Dendritic cell treated with granulocyte-macrophage colony-stimulating factor and Interleukin-4, amounts not matched to agents 40 ng/mL and 50 ng/mL, for 4 days (primary cell): Measurements from ENCODE around the gene OBSCN.
"Not testable (repeated sequence)": the region's sequence is repeated elsewhere in the genome, so short reads cannot be mapped to it uniquely, and the experiment has no call there.

Experiments
- H3K27ac Mint-ChIP-seq: one replicate; pipeline ENCODE4 v1.8.0; 2022; ENCODE audit warnings: mild to moderate bottlenecking, mixed read lengths
- H3K27me3 Mint-ChIP-seq: one replicate; pipeline ENCODE4 v1.8.0; 2022; ENCODE audit warnings: mild to moderate bottlenecking, mixed read lengths
- H3K36me3 Mint-ChIP-seq: one replicate; pipeline ENCODE4 v1.8.0; 2022; ENCODE audit warnings: low read depth, mixed read lengths
- H3K4me1 Mint-ChIP-seq: one replicate; pipeline ENCODE4 v1.8.0; 2022; ENCODE audit warnings: low read depth, mixed read lengths
- H3K4me3 Mint-ChIP-seq: one replicate; pipeline ENCODE4 v1.8.0; 2022; ENCODE audit warnings: mild to moderate bottlenecking, moderate library complexity, mixed read lengths
- H3K9me3 Mint-ChIP-seq: one replicate; pipeline ENCODE4 v1.8.0; 2022; ENCODE audit warnings: mixed read lengths
- intact Hi-C: fragments of 100-400 bp; cut with micrococcal nuclease; formaldehyde crosslinking; loops from one replicate; pipeline ENCODE4 v1.15.0; 2022

OBSCN gene

GRCh38 chr1:228252476-228252875 lies 44.6 kb downstream of the OBSCN start:
- H3K36me3 Mint-ChIP-seq, H3K27me3 Mint-ChIP-seq: not testable (repeated sequence)

GRCh38 chr1:228256626-228257375 lies 49.0 kb downstream of the OBSCN start:
- no peaks in the 10 kb centered on the region for H3K27me3 Mint-ChIP-seq
- no peaks in the 10 kb centered on the region for H3K36me3 Mint-ChIP-seq
- no peak overlapping the region for H3K27ac Mint-ChIP-seq
- intact Hi-C loops, result no loop called here
- no peaks in the 10 kb centered on the region for H3K4me1 Mint-ChIP-seq
- no peak overlapping the region for H3K4me3 Mint-ChIP-seq
- no peaks in the 10 kb centered on the region for H3K9me3 Mint-ChIP-seq

More at GRCh38 chr1:228252476-228252875, 44.6 kb downstream of the OBSCN start:
- H3K4me3 Mint-ChIP-seq, H3K27ac Mint-ChIP-seq, intact Hi-C loops, H3K4me1 Mint-ChIP-seq, H3K9me3 Mint-ChIP-seq: not testable (repeated sequence)

DNA sequence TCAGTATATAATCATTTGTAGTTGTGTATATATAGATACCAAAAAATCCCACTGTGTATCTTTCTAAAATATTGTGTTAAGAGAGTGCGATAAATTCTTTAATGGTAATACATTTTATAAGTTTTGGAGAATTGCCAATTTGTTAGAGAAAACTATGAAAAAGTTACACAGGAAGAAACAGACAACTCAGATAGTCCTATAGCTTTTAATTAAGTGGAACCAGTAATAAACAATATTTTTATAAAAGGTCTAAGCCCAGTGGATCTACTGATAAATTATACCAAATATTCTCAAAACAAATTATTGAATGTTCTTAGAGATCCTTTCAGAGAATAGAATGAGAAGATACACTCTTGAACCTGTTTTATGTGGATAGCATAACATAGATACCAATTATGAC lies 50.6 kb downstream of the OBSCN start:
- intact Hi-C loops, result no loop called here
- Mint-ChIP-seq H3K9me3 (no peaks in the 10 kb centered on the region), H3K4me1 (no peaks in the 10 kb centered on the region)

GRCh38 chr1:228259368-228259894 lies 51.6 kb downstream of the OBSCN start:
- Mint-ChIP-seq H3K4me1 (no peaks in the 10 kb centered on the region), H3K27ac (no peak overlapping the region), H3K27me3 (no peaks in the 10 kb centered on the region), H3K4me3 (no peak overlapping the region), H3K36me3 (no peaks in the 10 kb centered on the region), H3K9me3 (no peaks in the 10 kb centered on the region)
- intact Hi-C loops, result no loop called here

More for the DNA sequence above, 50.6 kb downstream of the OBSCN start:
- no peak overlapping the region for H3K27ac Mint-ChIP-seq
- H3K4me3 Mint-ChIP-seq, result no peak overlapping the region
- no peaks in the 10 kb centered on the region for H3K27me3 Mint-ChIP-seq
- no peaks in the 10 kb centered on the region for H3K36me3 Mint-ChIP-seq

DNA sequence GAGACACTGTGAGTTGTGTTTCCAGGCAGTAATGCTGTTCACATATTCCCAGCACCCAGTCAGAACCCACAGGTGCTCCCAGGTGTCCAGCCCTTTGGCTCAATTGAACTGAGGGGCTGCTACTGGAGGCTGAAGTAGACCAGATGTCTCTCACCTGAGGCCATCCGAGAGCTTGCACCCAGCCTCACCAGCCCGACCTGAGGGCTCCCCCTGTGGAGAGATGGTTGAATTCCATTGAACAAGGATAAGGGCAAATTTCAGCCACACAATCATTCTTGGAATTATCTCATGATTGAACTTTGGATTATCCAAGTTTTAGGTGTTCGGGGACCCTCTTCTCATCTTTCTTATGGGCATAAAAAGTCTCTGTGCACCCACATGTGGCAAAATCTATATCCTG lies 52.1 kb downstream of the OBSCN start:
- intact Hi-C loops, result no loop called here
- Mint-ChIP-seq H3K4me3 (no peak overlapping the region), H3K27me3 (no peaks in the 10 kb centered on the region), H3K4me1 (no peaks in the 10 kb centered on the region), H3K27ac (no peak overlapping the region), H3K9me3 (no peaks in the 10 kb centered on the region), H3K36me3 (no peaks in the 10 kb centered on the region)

DNA sequence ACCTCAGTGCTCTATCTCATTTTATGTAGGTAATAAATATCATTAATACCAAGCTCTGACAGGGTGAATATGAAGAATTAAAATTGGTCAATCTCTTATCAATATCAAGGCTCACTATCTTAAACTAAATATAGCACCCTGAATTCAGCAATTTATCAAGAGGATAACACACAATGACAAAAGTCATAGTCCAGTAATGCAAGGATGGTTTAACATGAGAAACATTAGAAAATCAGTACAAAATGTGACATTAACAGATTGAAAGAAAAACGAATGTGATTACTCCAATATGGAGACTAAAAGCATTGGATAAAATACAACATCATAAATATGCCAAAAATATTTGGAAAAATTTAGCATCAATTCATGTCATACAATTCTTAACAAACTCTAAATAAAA lies 53.9 kb downstream of the OBSCN start:
- H3K27me3 Mint-ChIP-seq, result no peaks in the 10 kb centered on the region
- no peak overlapping the region for H3K4me3 Mint-ChIP-seq
- H3K4me1 Mint-ChIP-seq, result no peaks in the 10 kb centered on the region
- H3K27ac Mint-ChIP-seq, result no peak overlapping the region
- H3K9me3 Mint-ChIP-seq, result no peaks in the 10 kb centered on the region
- intact Hi-C loops, result no loop called here
- H3K36me3 Mint-ChIP-seq, result no peaks in the 10 kb centered on the region

GRCh38 chr1:228262475-228262874 lies 54.6 kb downstream of the OBSCN start:
- Mint-ChIP-seq H3K27ac (no peak overlapping the region), H3K27me3 (no peaks in the 10 kb centered on the region), H3K4me1 (no peaks in the 10 kb centered on the region), H3K4me3 (no peak overlapping the region), H3K9me3 (no peaks in the 10 kb centered on the region), H3K36me3 (no peaks in the 10 kb centered on the region)
- intact Hi-C loops, result no loop called here

GRCh38 chr1:228263636-228264035 lies 55.8 kb downstream of the OBSCN start:
- Mint-ChIP-seq H3K4me1 (no peaks in the 10 kb centered on the region), H3K27ac (no peak overlapping the region), H3K4me3 (no peak overlapping the region), H3K36me3 (no peaks in the 10 kb centered on the region), H3K9me3 (no peaks in the 10 kb centered on the region), H3K27me3 (no peaks in the 10 kb centered on the region)
- intact Hi-C loops, result no loop called here

GRCh38 chr1:228264090-228264829 lies 56.4 kb downstream of the OBSCN start:
- no peaks in the 10 kb centered on the region for H3K9me3 Mint-ChIP-seq
- H3K27ac Mint-ChIP-seq, result no peak overlapping the region
- no peaks in the 10 kb centered on the region for H3K27me3 Mint-ChIP-seq
- intact Hi-C loops, result no loop called here
- no peaks in the 10 kb centered on the region for H3K36me3 Mint-ChIP-seq
- H3K4me1 Mint-ChIP-seq, result no peaks in the 10 kb centered on the region
- H3K4me3 Mint-ChIP-seq, result no peak overlapping the region

GRCh38 chr1:228265167-228265566 lies 57.3 kb downstream of the OBSCN start:
- no peaks in the 10 kb centered on the region for H3K36me3 Mint-ChIP-seq
- no peaks in the 10 kb centered on the region for H3K9me3 Mint-ChIP-seq
- no peaks in the 10 kb centered on the region for H3K27me3 Mint-ChIP-seq
- H3K4me1 Mint-ChIP-seq, result no peaks in the 10 kb centered on the region
- intact Hi-C loops, result no loop called here
- H3K27ac Mint-ChIP-seq, result no peak overlapping the region
- no peak overlapping the region for H3K4me3 Mint-ChIP-seq

DNA sequence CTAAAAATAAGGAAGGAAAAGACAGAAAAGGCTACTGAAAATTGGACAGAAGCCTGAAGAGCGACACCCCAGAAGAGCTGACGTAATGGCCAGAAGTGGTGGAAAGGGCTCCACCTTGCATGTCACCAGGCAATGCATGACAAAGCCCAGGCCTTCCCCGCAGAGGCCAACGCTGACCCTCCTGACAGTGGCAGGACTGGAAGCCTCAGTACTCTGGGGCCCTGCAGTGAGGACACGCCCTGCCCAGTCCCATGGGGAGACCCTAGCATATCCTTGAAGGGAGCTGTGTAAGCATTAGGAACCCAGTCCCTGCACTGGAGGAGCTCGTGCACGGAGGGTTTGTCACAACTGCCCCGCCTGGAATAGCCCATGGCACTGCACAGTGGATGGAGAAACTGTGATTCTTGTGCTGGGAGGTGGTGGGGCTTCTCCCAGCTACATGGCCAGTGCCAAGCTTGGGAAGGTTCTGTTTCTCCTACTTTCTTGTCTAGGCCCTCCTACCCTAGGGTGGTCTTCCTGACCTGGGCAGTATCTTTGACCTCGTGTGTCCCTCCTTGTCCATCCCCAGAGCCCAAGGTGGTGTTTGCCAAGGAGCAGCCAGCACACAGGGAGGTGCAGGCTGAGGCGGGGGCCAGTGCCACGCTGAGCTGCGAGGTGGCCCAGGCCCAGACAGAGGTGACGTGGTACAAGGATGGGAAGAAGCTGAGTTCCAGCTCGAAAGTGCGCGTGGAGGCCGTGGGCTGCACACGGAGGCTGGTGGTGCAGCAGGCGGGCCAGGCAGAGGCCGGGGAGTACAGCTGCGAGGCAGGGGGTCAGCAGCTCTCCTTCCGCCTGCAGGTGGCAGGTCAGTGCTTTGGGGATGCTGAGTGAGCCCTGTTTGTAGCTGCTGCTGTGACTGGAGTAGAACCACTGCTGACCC lies 60.4 kb downstream of the OBSCN start:
- H3K4me1 Mint-ChIP-seq, result no peaks in the 10 kb centered on the region
- no peaks in the 10 kb centered on the region for H3K27me3 Mint-ChIP-seq
- no peaks in the 10 kb centered on the region for H3K9me3 Mint-ChIP-seq
- intact Hi-C loops, result no loop called here
- H3K36me3 Mint-ChIP-seq, result no peaks in the 10 kb centered on the region
- H3K4me3 Mint-ChIP-seq, result no peak overlapping the region
- no peak overlapping the region for H3K27ac Mint-ChIP-seq

GRCh38 chr1:228268881-228269265 lies 61.0 kb downstream of the OBSCN start:
- Mint-ChIP-seq H3K36me3 (no peaks in the 10 kb centered on the region), H3K27me3 (no peaks in the 10 kb centered on the region), H3K9me3 (no peaks in the 10 kb centered on the region), H3K4me1 (no peaks in the 10 kb centered on the region), H3K4me3 (no peak overlapping the region), H3K27ac (no peak overlapping the region)
- intact Hi-C loops, result no loop called here

DNA sequence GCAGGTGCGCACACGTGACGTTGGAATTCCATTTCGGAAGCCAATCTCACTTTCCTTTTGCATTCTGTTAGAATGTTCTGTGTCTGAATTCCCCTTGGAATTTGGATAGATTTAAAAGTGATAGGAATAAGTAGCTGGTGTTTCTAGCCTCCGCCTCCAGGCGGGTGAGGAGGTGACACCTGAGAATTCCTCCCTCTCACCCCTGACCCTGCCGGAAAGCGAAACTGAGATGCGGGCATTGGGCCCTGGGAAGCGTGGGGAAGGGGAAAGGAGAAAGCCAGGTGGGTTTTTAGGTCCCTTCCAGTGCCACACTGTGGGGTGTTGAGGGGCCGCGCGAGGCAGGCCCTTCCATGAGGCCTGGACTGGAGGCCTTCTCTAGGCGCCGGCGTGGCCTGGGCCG lies 61.6 kb downstream of the OBSCN start:
- H3K27me3 Mint-ChIP-seq, intact Hi-C loops, H3K36me3 Mint-ChIP-seq, H3K4me1 Mint-ChIP-seq, H3K9me3 Mint-ChIP-seq, H3K27ac Mint-ChIP-seq, H3K4me3 Mint-ChIP-seq: not testable (repeated sequence)

- Mint-ChIP-seq H3K4me1 (peaks cover 7% of the 10 kb centered on the region), H3K36me3 (no peaks in the 10 kb centered on the region), H3K9me3 (no peaks in the 10 kb centered on the region), H3K27me3 (peaks cover 9% of the 10 kb centered on the region), H3K4me3 (no peak overlapping the region), H3K27ac (no peak overlapping the region)
- intact Hi-C loops, result no loop called here
Measured at GRCh38 chr1:228270032-228270431, 62.2 kb downstream of the OBSCN start.
